Subcutaneous adipose tissue (tissue), 4 donors: Measurements from ENCODE around the gene SCN9A. TPM values are rescaled to one million over a fixed set of nuclear protein-coding genes. Genes with fewer than 3 reads are reported as not detected.

Experiments used
- CTCF ChIP-seq: fragments of 450-650 bp; IDR thresholded peaks from one replicate; pipeline ENCODE4 v1.5.1; 2016; ENCODE audit warnings: low read depth, mild to moderate bottlenecking, control low read depth, antibody characterized with exemption, moderate library complexity
- total RNA-seq, 4 donors: library from RNA; depleted of rRNA; stranded (reverse); fragments of >200 nt; gene quantifications; one replicate each; pipeline ENCODE4 v1.1.0, GENCODE V29; 2016

The SCN9A gene
- total RNA-seq, 4 donors from 2014 or later: 8.1 to 18.9 (median 14.9) TPM

- TF ChIP-seq CTCF: no peak
Measured at GRCh38 chr2:166373539-166373938, 2.2 kb downstream of the SCN9A start.

GRCh38 chr2:166373105-166373504 lies 2.6 kb downstream of the SCN9A start:
- TF ChIP-seq CTCF: no peak

GRCh38 chr2:166372046-166372445 lies 3.7 kb downstream of the SCN9A start:
- TF ChIP-seq CTCF: no peak

- no peak for TF ChIP-seq CTCF
Measured at GRCh38 chr2:166365803-166366420, 9.8 kb downstream of the SCN9A start.

- no peak for TF ChIP-seq CTCF
Measured at GRCh38 chr2:166365239-166365638, 10.5 kb downstream of the SCN9A start.

- no peak for TF ChIP-seq CTCF
Measured at GRCh38 chr2:166364476-166365161, 11.1 kb downstream of the SCN9A start.

- TF ChIP-seq CTCF: no peak
Measured at GRCh38 chr2:166361351-166362153, 14.2 kb downstream of the SCN9A start.
